ENCODE measurements around the gene PHACTR3.

Gene PHACTR3

GRCh38 chr20:59725476-59726280, 121.3 kb downstream of the PHACTR3 start:
- peaks cover 2 to 4% of the 10 kb centered on the region in 2 donors for H3K27me3 ChIP-seq (ENCODE audit: control insufficient read depth in 2 of 2, insufficient read depth in 2 of 2, low read length in 2 of 2)
- no peaks in the 10 kb centered on the region for H3K36me3 ChIP-seq (ENCODE audit: control insufficient read depth in 2 of 2, insufficient read depth in 2 of 2, low read length in 2 of 2)
- no peak overlapping the region for H3K9ac ChIP-seq (ENCODE audit: low read depth in 1 of 2, low read length in 2 of 2)
- H3K4me1 ChIP-seq (ENCODE audit: control insufficient read depth in 2 of 2, insufficient read depth in 2 of 2, low read length in 2 of 2) = no peaks in the 10 kb centered on the region
- H3K27ac ChIP-seq (ENCODE audit: low read depth in 2 of 2, low read length in 2 of 2) = no peak overlapping the region
- no peak overlapping the region for H3K4me3 ChIP-seq (ENCODE audit: low read length in 2 of 2)
- no peaks in the 10 kb centered on the region for H3K9me3 ChIP-seq (ENCODE audit: control insufficient read depth in 2 of 2, low read length in 2 of 2)

GRCh38 chr20:59726281-59726595, 121.9 kb downstream of the PHACTR3 start:
- Histone ChIP-seq H3K4me1 (ENCODE audit: control insufficient read depth in 2 of 2, insufficient read depth in 2 of 2, low read length in 2 of 2) (no peaks in the 10 kb centered on the region), H3K27me3 (ENCODE audit: control insufficient read depth in 2 of 2, insufficient read depth in 2 of 2, low read length in 2 of 2) (peaks cover 2 to 4% of the 10 kb centered on the region in 2 donors), H3K9me3 (ENCODE audit: control insufficient read depth in 2 of 2, low read length in 2 of 2) (no peaks in the 10 kb centered on the region), H3K36me3 (ENCODE audit: control insufficient read depth in 2 of 2, insufficient read depth in 2 of 2, low read length in 2 of 2) (no peaks in the 10 kb centered on the region), H3K27ac (ENCODE audit: low read depth in 2 of 2, low read length in 2 of 2) (no peak overlapping the region), H3K9ac (ENCODE audit: low read depth in 1 of 2, low read length in 2 of 2) (no peak overlapping the region), H3K4me3 (ENCODE audit: low read length in 2 of 2) (no peak overlapping the region)

GRCh38 chr20:59728722-59729430, 124.5 kb downstream of the PHACTR3 start:
- H3K9ac ChIP-seq (ENCODE audit: low read depth in 1 of 2, low read length in 2 of 2) = no peak overlapping the region
- no peak overlapping the region for H3K27ac ChIP-seq (ENCODE audit: low read depth in 2 of 2, low read length in 2 of 2)
- H3K4me1 ChIP-seq (ENCODE audit: control insufficient read depth in 2 of 2, insufficient read depth in 2 of 2, low read length in 2 of 2) = no peaks in the 10 kb centered on the region
- H3K27me3 ChIP-seq (ENCODE audit: control insufficient read depth in 2 of 2, insufficient read depth in 2 of 2, low read length in 2 of 2) = peaks cover 2 to 4% of the 10 kb centered on the region in 2 donors
- no peak overlapping the region for H3K4me3 ChIP-seq (ENCODE audit: low read length in 2 of 2)
- H3K36me3 ChIP-seq (ENCODE audit: control insufficient read depth in 2 of 2, insufficient read depth in 2 of 2, low read length in 2 of 2) = no peaks in the 10 kb centered on the region
- H3K9me3 ChIP-seq (ENCODE audit: control insufficient read depth in 2 of 2, low read length in 2 of 2) = no peaks in the 10 kb centered on the region

GRCh38 chr20:59729506-59729905, 125.2 kb downstream of the PHACTR3 start:
- H3K9me3 ChIP-seq (ENCODE audit: control insufficient read depth in 2 of 2, low read length in 2 of 2) = no peaks in the 10 kb centered on the region
- no peak overlapping the region for H3K9ac ChIP-seq (ENCODE audit: low read depth in 1 of 2, low read length in 2 of 2)
- no peaks in the 10 kb centered on the region for H3K36me3 ChIP-seq (ENCODE audit: control insufficient read depth in 2 of 2, insufficient read depth in 2 of 2, low read length in 2 of 2)
- H3K4me3 ChIP-seq (ENCODE audit: low read length in 2 of 2) = no peak overlapping the region
- peaks cover 2 to 4% of the 10 kb centered on the region in 2 donors for H3K27me3 ChIP-seq (ENCODE audit: control insufficient read depth in 2 of 2, insufficient read depth in 2 of 2, low read length in 2 of 2)
- H3K4me1 ChIP-seq (ENCODE audit: control insufficient read depth in 2 of 2, insufficient read depth in 2 of 2, low read length in 2 of 2) = no peaks in the 10 kb centered on the region
- no peak overlapping the region for H3K27ac ChIP-seq (ENCODE audit: low read depth in 2 of 2, low read length in 2 of 2)

GRCh38 chr20:59730722-59731121, 126.4 kb downstream of the PHACTR3 start:
- Histone ChIP-seq H3K27me3 (ENCODE audit: control insufficient read depth in 2 of 2, insufficient read depth in 2 of 2, low read length in 2 of 2) (peaks cover 0 to 4% of the 10 kb centered on the region in 2 donors), H3K27ac (ENCODE audit: low read depth in 2 of 2, low read length in 2 of 2) (no peak overlapping the region), H3K9me3 (ENCODE audit: control insufficient read depth in 2 of 2, low read length in 2 of 2) (no peaks in the 10 kb centered on the region), H3K9ac (ENCODE audit: low read depth in 1 of 2, low read length in 2 of 2) (no peak overlapping the region), H3K4me3 (ENCODE audit: low read length in 2 of 2) (no peak overlapping the region), H3K4me1 (ENCODE audit: control insufficient read depth in 2 of 2, insufficient read depth in 2 of 2, low read length in 2 of 2) (no peaks in the 10 kb centered on the region), H3K36me3 (ENCODE audit: control insufficient read depth in 2 of 2, insufficient read depth in 2 of 2, low read length in 2 of 2) (no peaks in the 10 kb centered on the region)

GRCh38 chr20:59731376-59731775, 127.0 kb downstream of the PHACTR3 start:
- Histone ChIP-seq H3K36me3 (ENCODE audit: control insufficient read depth in 2 of 2, insufficient read depth in 2 of 2, low read length in 2 of 2) (no peaks in the 10 kb centered on the region), H3K4me3 (ENCODE audit: low read length in 2 of 2) (no peak overlapping the region), H3K27me3 (ENCODE audit: control insufficient read depth in 2 of 2, insufficient read depth in 2 of 2, low read length in 2 of 2) (peaks cover 0 to 4% of the 10 kb centered on the region in 2 donors), H3K9ac (ENCODE audit: low read depth in 1 of 2, low read length in 2 of 2) (no peak overlapping the region), H3K27ac (ENCODE audit: low read depth in 2 of 2, low read length in 2 of 2) (no peak overlapping the region), H3K4me1 (ENCODE audit: control insufficient read depth in 2 of 2, insufficient read depth in 2 of 2, low read length in 2 of 2) (no peaks in the 10 kb centered on the region), H3K9me3 (ENCODE audit: control insufficient read depth in 2 of 2, low read length in 2 of 2) (no peaks in the 10 kb centered on the region)

GRCh38 chr20:59733351-59733750, 129.0 kb downstream of the PHACTR3 start:
- Histone ChIP-seq H3K9ac (ENCODE audit: low read depth in 1 of 2, low read length in 2 of 2) (no peak overlapping the region), H3K36me3 (ENCODE audit: control insufficient read depth in 2 of 2, insufficient read depth in 2 of 2, low read length in 2 of 2) (no peaks in the 10 kb centered on the region), H3K9me3 (ENCODE audit: control insufficient read depth in 2 of 2, low read length in 2 of 2) (no peaks in the 10 kb centered on the region), H3K4me1 (ENCODE audit: control insufficient read depth in 2 of 2, insufficient read depth in 2 of 2, low read length in 2 of 2) (no peaks in the 10 kb centered on the region), H3K27me3 (ENCODE audit: control insufficient read depth in 2 of 2, insufficient read depth in 2 of 2, low read length in 2 of 2) (peaks cover 0 to 4% of the 10 kb centered on the region in 2 donors), H3K27ac (ENCODE audit: low read depth in 2 of 2, low read length in 2 of 2) (no peak overlapping the region), H3K4me3 (ENCODE audit: low read length in 2 of 2) (no peak overlapping the region)

- Histone ChIP-seq H3K27me3 (ENCODE audit: control insufficient read depth in 2 of 2, insufficient read depth in 2 of 2, low read length in 2 of 2) (no peaks in the 10 kb centered on the region), H3K4me1 (ENCODE audit: control insufficient read depth in 2 of 2, insufficient read depth in 2 of 2, low read length in 2 of 2) (no peaks in the 10 kb centered on the region), H3K27ac (ENCODE audit: low read depth in 2 of 2, low read length in 2 of 2) (no peak overlapping the region)
Observed at GRCh38 chr20:59735486-59735885, 131.1 kb downstream of the PHACTR3 start.

GRCh38 chr20:59735917-59736316, 131.6 kb downstream of the PHACTR3 start:
- Histone ChIP-seq H3K27ac (ENCODE audit: low read depth in 2 of 2, low read length in 2 of 2) (no peak overlapping the region), H3K9ac (ENCODE audit: low read depth in 1 of 2, low read length in 2 of 2) (no peak overlapping the region), H3K4me1 (ENCODE audit: control insufficient read depth in 2 of 2, insufficient read depth in 2 of 2, low read length in 2 of 2) (no peaks in the 10 kb centered on the region)

More at GRCh38 chr20:59735486-59735885, 131.1 kb downstream of the PHACTR3 start:
- Histone ChIP-seq H3K4me3 (ENCODE audit: low read length in 2 of 2) (no peak overlapping the region), H3K9me3 (ENCODE audit: control insufficient read depth in 2 of 2, low read length in 2 of 2) (no peaks in the 10 kb centered on the region), H3K9ac (ENCODE audit: low read depth in 1 of 2, low read length in 2 of 2) (no peak overlapping the region), H3K36me3 (ENCODE audit: control insufficient read depth in 2 of 2, insufficient read depth in 2 of 2, low read length in 2 of 2) (no peaks in the 10 kb centered on the region)

GRCh38 chr20:59736366-59736765, 132.0 kb downstream of the PHACTR3 start:
- no peak overlapping the region for H3K27ac ChIP-seq (ENCODE audit: low read depth in 2 of 2, low read length in 2 of 2)
- H3K4me3 ChIP-seq (ENCODE audit: low read length in 2 of 2) = no peak overlapping the region
- H3K36me3 ChIP-seq (ENCODE audit: control insufficient read depth in 2 of 2, insufficient read depth in 2 of 2, low read length in 2 of 2) = no peaks in the 10 kb centered on the region
- no peaks in the 10 kb centered on the region for H3K4me1 ChIP-seq (ENCODE audit: control insufficient read depth in 2 of 2, insufficient read depth in 2 of 2, low read length in 2 of 2)
- H3K9me3 ChIP-seq (ENCODE audit: control insufficient read depth in 2 of 2, low read length in 2 of 2) = no peaks in the 10 kb centered on the region
- H3K9ac ChIP-seq (ENCODE audit: low read depth in 1 of 2, low read length in 2 of 2) = no peak overlapping the region
- H3K27me3 ChIP-seq (ENCODE audit: control insufficient read depth in 2 of 2, insufficient read depth in 2 of 2, low read length in 2 of 2) = no peaks in the 10 kb centered on the region

More at GRCh38 chr20:59735917-59736316, 131.6 kb downstream of the PHACTR3 start:
- no peak overlapping the region for H3K4me3 ChIP-seq (ENCODE audit: low read length in 2 of 2)
- H3K27me3 ChIP-seq (ENCODE audit: control insufficient read depth in 2 of 2, insufficient read depth in 2 of 2, low read length in 2 of 2) = no peaks in the 10 kb centered on the region
- no peaks in the 10 kb centered on the region for H3K9me3 ChIP-seq (ENCODE audit: control insufficient read depth in 2 of 2, low read length in 2 of 2)
- no peaks in the 10 kb centered on the region for H3K36me3 ChIP-seq (ENCODE audit: control insufficient read depth in 2 of 2, insufficient read depth in 2 of 2, low read length in 2 of 2)
